Measurements from ENCODE around the gene CST4.

DNA sequence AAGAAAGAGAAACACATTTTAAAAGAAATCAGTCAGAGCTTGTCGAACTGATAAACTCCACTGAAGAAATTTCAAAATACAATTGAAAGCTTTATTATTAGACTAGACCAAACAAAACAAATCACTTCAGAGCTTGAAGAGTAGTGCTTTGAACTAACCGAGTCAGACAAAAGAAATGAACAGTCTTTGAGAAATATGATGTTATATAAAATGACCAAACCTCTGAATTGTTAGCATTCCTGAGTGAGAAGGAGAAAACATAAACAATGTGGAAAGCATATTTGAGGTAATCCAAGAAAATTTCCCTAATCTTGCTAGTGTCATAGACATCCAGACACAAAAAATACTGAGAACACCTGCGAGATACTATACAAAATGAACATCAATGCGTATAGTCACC lies 13.2 kb upstream of the CST4 start:
- TF ChIP-seq, protein P1, sequence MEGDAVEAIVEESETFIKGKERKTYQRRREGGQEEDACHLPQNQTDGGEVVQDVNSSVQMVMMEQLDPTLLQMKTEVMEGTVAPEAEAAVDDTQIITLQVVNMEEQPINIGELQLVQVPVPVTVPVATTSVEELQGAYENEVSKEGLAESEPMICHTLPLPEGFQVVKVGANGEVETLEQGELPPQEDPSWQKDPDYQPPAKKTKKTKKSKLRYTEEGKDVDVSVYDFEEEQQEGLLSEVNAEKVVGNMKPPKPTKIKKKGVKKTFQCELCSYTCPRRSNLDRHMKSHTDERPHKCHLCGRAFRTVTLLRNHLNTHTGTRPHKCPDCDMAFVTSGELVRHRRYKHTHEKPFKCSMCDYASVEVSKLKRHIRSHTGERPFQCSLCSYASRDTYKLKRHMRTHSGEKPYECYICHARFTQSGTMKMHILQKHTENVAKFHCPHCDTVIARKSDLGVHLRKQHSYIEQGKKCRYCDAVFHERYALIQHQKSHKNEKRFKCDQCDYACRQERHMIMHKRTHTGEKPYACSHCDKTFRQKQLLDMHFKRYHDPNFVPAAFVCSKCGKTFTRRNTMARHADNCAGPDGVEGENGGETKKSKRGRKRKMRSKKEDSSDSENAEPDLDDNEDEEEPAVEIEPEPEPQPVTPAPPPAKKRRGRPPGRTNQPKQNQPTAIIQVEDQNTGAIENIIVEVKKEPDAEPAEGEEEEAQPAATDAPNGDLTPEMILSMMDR (IDR thresholded peaks at IDR 0.05), result no peak
- TF ChIP-seq EZH2 (IDR thresholded peaks at IDR 0.05; ENCODE audit: borderline replicate concordance, insufficient read depth, low read depth, low read length, poor library complexity, severe bottlenecking), result no peak
